EL (cell line): ENCODE measurements around the gene MYO15B.

Experiments
- DNase-seq: peaks from one replicate; pipeline ENCODE4 v3.0.0-alpha.2; 2016

Gene MYO15B

DNA sequence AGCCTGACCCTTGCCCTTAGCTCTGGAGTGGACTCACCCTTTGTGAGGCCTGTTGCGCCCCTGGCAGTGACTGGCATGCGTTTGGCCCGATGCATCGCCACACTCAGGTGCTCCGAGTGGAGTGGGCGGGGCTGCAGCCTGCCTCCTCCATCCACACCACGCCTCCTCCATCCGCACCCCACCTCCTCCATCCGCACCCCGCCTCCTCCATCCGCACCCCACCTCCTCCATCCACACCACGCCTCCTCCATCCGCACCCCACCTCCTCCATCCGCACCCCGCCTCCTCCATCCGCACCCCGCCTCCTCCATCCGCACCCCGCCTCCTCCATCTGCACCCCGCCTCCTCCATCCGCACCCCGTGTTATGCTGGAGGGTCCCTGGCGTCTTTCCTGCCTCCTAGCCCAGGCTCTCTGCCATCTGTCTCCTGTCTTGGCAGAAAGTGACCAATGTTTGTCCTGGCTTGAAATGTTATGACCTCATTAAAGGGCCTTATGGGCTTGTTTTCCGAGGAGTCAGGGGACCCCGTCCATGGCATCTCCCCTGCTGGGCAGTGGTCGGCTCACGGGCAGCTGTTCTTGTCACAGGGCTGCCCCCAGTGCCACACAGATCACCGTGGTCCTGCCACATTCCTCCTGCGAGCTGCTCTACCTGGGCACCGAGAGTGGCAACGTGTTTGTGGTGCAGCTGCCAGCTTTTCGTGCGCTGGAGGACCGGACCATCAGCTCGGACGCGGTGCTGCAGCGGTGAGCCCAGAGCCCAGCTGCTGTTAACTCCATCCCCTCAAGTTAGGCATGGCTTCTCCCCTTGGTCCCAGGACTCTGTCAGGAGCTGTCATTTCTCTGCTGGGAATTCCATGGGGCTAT lies 28.7 kb upstream of the MYO15B start:
- DNase-seq: no peak

DNA sequence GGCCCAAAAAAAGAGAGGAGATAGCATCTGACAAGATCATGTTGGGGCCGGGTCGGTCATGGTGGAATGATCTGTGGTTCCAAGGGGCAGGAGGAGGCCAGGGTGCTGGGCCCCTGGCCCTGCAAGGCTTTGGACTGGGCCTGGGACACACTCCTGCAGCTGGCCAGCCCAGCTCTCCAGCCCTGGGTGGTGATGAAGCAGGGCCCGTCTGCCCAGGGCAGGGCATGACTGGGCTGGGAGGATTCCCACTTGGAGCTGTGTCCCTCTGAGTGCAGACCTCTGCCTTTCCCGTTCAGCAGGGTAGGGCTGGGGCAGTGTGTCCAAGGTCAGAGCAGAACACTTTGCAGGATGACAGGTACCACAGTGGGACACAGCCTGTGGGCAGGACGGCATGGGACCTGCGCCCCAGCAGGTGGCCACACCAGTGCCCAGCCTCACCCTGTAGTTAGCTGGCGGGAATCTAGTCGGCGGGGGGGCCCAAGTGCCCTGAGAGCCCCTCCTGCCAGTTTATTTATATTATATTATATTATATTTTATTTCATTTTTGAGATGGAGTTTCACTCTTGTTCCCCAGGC lies 27.6 kb upstream of the MYO15B start:
- DNase-seq: no peak

DNA sequence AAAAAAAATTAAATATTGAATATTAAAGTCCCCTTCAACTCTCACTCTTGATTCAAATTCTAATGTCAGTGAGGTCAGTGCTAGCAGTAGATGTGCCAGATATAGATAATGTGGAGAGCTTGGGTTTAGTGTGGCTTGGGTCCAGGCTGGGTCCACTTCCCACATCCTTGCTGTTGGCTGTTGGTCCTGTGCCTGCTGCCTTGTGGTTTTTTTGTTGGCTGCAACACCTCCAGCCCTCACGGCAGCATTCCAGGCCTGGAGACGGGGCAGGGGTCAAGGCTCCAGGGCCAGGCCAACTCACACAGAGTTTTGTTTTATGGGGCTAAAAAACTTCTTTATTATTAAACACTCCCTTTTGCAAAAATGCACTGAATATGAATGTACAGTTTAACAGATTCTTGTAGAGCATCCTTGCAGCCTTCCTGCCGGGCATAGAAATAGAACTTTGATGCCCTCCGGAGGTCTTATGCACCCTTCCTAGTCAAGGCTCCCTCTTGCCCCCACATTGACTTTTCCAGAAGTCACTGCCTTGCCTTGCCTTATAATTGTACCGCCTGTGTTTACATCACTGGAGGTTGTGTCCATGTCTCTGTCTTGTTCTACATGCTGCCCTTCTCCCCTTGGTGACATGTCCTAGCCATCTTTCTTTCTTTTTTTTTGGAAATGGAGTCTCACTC lies 25.5 kb upstream of the MYO15B start:
- peak; percentile 73 for DNase-seq

DNA sequence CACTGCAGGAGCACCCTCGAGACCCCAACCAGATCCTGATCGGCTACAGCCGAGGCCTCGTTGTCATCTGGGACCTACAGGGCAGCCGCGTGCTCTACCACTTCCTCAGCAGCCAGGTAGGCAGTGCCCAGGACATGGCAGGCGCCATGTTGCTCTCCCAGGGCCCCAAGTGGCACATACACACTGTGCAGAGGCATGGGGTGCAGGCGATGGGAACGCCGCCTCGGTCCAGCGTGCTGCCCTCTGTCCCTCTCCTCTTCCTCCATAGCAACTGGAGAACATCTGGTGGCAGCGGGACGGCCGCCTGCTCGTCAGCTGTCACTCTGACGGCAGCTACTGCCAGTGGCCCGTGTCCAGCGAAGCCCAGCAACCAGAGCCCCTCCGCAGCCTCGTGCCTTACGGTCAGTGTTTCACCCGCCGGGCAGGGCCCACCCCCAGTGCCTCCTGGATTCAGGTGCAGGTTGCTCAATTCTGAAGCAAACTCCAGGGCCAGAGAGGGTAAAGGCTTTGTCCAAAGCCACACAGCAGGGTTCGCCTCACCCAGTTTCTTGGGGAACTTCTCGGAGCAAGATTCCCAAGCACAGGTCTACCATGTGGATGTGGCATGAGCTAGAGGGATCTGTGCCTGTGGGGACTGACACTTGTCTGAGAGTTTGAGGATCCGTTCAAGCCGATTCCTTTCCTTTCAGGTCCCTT lies 24.4 kb upstream of the MYO15B start:
- DNase-seq: no peak

DNA sequence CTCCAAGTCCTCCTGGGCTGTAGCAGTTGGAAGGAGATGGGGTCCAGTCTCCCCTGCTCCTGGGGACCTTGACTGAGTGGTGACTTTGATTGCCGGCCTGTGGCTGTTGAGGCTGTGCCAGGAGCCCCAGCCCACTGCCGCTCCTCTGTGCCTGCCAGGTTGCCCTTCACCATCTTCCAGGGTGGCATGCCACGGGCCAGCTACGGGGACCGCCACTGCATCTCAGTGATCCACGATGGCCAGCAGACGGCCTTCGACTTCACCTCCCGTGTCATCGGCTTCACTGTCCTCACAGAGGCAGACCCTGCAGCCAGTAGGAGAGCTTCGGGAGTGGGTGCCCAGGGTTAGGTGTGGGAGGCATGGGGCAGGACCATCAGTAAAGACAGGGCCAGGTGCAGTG lies 23.4 kb upstream of the MYO15B start:
- no peak for DNase-seq

DNA sequence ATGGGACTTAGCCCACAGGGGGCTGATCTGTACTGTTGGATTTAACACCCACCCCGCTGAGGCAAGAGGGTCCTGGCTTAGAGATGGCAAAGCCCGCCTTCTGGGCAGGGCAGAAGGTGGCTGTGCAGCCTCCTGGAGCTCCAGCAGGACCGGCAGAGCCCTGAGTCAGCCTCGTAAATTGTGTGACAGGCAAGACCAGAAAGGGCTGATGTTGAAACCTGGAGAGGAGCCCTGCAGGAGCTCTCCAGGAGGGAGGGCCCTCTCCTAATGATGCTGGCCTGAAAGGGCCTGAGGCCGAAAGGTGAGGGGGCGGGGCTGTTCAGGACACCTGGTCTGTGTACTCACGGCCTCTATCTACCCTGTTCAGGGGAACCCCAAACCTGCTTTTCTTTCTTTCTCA lies 22.5 kb upstream of the MYO15B start:
- DNase-seq: peak; percentile 65

DNA sequence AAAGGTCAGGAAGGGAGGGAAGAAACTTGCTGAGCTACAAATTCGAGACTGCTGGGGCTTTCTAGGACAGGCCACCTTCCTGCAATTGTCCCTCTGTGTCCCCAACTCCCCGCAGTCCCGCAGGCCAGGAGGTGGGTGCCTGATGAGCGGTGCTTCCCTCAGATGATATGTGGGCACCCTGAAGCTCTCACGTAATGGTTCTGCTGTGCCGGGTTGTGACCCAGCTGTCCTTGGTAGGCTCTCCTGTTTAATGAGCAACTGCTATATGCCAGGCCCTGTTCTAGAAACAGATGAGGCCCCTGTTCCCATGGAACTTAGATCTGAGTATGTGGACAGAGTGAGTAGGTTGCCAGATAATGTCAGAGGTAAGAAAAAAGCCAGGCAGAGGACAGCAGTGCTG lies 22.0 kb upstream of the MYO15B start:
- DNase-seq: no peak

DNA sequence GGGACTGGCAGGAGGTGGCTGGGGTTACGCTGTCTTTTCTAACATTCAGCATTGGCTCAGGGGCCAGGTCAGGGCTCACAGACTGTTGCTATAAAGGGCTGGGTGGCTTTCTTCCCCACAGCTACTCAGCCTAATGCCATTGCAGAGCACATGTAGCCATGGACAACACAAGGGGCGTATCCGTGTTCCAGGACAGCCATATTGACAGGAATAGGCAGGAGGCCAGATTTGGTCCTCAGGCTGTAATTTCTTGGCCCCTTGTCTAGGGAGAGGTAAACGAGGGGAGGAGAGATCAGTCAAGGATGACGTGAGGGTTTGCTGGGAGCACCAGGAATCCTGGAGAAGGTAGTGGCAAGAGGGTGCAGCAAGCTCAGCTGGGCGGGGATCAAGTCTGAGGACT lies 21.2 kb upstream of the MYO15B start:
- no peak for DNase-seq

DNA sequence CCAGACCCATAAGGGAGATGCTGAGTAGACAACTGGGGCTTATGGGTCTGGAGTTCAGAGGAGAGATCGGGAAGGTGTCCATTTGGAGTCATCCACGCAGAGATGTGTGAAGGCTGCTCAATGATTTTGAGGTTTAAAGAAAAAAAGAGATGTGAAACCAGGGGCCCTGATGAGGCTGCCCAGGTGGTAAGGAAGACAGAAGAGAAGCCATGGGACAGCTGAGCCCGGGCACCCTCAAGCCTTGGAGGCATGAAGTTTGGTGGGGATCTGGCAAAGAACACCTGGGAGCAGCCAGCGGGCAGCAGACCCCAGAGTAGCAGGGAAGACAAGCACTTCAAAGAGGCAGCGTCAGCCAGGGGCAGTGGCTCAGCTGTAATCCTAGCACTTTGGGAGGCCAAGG lies 20.8 kb upstream of the MYO15B start:
- DNase-seq: no peak

DNA sequence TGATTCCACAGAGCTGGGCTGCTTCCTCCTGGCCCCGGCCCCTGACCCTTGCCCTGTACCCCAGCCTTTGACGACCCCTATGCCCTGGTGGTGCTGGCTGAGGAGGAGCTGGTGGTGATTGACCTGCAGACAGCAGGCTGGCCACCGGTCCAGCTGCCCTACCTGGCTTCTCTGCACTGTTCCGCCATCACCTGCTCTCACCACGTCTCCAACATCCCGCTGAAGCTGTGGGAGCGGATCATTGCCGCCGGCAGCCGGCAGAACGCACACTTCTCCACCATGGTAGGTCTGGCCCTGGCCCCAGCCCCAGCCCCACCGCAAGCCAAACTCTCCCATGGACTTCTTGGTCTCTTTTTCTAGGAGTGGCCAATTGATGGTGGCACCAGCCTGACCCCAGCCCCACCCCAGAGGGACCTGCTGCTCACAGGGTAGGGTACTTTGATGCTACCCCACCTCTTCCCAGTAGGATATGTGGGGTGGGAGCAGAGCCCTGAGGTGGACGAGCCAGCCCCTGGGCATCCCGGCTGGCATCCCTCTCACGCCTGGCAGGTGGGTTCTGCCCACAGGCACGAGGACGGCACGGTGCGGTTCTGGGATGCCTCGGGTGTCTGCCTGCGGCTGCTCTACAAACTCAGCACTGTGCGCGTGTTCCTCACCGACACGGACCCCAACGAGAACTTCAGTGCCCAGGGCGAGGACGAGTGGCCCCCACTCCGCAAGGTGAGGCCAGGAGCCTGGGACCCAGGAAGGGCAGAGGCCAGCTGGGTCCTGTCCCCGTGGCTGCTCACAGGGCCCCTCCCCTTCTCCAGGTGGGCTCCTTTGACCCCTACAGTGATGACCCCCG lies 19.0 kb upstream of the MYO15B start:
- DNase-seq: no peak

DNA sequence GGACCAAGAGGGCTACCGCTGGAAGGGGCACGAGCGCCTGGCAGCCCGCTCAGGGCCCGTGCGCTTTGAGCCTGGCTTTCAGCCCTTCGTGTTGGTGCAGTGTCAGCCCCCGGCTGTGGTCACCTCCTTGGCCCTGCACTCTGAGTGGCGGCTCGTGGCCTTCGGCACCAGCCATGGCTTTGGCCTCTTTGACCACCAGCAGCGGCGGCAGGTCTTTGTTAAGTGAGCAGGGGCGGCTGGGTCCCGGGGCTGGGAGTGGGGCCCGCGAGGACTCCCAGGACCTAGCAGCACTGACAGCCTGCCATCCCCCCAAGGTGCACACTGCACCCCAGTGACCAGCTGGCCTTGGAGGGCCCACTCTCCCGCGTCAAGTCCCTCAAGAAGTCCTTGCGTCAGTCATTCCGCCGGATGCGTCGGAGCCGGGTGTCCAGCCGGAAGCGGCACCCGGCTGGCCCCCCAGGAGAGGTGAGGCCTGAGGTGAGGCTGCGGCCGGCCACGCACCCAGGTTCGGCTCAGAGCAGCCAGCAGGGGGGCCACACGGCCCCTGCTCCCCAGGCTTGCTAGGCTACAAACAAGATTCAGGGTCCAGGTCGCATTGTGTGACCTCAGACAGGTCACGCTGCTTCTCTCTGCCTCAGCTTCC lies 17.4 kb upstream of the MYO15B start:
- DNase-seq: no peak

DNA sequence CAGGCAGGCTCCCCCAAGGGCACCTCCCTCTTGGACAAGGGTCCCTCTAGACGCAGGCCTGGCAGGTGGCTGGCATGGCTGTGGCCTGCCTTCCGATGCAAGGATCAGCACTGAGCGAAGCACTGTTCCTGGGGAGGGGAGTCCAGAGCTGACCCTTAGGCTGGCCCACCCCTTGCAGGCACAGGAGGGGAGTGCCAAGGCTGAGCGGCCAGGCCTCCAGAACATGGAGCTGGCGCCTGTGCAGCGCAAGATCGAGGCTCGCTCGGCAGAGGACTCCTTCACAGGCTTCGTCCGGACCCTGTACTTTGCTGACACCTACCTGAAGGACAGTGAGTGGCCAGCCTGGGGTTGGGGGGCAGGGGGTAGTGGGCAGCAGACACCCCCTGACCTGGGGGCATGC lies 16.8 kb upstream of the MYO15B start:
- no peak for DNase-seq

DNA sequence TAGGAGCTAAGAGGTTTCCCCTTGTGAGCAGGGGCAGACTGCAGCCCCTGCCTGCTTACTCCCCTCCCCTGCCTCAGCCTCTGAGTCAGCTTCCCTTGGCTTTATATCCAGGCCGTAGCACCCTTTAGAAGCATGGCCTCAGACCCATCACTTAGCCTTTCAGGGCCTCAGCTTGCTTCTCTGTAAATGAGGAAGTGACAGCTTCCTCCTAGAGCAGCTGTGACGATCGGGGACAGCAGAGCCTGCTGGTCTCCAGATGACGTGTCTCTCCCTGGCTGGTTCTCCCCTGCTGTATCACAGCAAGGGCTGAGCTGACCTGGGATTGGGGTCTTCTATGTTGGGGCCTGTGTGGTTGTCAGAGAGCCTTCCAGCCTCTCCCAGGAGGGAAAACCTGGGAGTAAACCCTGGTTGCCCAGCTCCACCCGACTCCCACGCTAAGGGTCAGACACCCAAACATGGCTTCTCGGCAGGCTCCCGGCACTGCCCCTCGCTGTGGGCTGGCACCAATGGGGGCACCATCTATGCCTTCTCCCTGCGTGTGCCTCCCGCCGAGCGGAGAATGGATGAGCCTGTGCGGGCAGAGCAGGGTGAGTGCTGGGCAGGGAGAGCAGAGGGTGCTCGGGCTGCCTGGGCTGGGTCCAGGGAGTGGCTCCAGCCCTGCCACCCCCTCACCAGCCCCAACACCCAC lies 16.3 kb upstream of the MYO15B start:
- DNase-seq: no peak

DNA sequence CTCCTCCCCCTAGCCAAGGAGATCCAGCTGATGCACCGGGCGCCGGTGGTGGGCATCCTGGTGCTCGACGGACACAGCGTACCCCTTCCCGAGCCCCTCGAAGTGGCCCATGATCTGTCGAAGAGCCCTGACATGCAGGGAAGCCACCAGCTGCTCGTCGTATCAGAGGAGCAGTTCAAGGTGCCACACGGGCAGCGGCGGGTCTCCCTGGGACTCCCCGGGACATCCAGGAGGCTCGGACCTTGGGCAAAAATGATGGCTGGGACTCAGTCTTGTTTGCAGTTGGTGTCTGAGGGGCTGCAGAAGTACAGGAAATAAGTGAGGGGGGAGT lies 15.8 kb upstream of the MYO15B start:
- DNase-seq: no peak

DNA sequence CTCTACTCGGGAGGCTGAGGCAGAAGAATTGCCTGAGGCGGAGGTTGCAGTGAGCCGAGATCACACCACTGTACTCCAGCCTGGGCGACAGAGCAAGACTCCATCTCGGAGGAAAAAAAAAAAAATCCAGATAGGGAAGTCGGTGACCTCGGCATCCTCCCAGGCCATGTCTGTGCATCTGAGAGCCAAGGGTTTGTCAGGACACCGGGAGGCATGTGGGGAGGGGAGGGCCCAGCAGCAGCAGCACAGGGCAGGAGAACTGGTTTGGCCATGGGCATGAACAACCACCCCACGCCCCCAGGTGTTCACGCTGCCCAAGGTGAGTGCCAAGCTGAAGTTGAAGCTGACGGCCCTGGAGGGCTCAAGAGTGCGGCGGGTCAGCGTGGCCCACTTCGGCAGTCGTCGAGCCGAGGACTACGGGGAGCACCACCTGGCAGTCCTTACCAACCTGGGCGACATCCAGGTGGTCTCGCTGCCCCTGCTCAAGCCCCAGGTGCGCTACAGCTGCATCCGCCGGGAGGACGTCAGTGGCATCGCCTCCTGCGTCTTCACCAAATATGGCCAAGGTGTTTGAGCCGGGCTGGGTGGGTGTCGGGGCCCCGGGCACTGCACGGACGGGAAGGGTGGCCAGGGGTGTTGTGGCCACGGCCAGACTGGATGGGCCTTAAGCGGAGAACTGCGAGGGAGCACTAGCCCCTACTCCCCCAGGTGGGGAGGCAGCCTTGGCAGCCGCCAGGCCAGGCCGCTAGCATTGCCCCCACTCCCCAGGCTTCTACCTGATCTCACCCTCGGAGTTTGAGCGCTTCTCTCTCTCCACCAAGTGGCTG lies 14.7 kb upstream of the MYO15B start:
- DNase-seq: no peak

DNA sequence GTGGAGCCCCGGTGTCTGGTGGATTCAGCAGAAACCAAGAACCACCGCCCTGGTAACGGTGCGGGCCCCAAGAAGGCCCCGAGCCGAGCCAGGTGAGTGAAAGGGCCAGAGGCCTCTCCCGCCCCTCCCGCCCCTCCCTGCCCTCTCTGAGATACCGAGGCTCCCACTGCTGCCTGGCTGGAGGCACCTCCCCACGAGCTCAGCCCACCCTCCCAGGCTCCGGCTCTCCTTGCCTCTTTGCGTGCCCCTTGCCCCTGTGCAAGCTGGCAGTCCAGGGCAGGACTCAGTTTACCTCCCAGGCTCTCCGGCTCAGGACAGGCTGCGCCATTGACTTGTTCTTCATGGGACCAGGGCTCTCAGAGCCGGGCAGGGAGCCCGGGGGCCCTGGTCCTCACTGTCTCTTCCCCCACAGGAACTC lies 14.1 kb upstream of the MYO15B start:
- no peak for DNase-seq

DNA sequence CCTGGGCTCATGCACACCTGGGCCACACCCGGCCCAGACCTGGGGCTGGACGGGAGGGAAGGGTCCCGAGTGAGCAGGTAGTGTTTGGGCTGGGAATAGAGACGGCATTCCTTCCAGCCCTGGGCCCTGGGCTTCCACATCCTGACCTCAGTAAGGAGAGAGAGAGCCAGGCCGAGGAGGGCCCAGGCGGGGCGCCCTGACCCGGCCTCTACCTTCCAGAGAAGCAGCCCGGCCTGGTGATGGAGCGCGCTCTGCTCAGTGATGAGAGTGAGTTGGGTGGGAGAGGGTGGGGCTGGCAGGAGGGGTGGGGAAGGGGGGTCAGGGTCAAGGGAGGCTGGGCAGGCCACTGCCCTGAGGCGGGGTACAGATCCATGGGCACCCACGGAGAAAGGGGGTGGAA lies 13.6 kb upstream of the MYO15B start:
- DNase-seq: no peak

DNA sequence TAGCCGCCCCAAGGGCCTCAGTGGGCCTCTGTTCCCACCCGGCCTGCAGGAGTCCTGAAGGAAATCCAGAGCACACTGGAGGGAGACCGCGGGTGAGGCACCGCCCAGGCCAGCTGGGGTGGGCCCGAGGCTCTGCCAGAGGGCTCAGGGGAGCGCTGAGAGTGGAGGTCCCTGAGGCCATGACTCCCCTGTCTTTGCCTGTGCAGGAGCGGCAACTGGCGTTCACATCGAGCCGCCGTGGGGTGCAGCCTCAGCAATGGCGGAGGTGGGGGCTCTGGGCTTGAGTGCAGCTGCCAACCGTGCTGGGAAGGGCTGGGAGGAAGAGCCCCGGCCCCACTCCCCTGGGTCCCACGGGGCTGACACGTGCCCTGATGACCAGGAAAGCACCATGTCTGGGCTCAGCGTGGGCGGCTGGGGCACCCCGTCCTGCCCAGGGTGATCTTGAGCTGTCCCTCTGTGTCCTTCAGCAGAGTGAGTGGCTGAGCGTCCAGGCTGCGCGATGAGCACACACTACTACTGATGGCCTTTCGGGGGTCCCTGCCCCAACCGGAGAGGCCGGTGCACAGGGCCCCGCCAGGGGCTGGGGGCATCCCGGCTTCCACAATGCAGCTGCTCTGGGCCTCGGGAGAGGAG lies 13.1 kb upstream of the MYO15B start:
- DNase-seq: no peak

DNA sequence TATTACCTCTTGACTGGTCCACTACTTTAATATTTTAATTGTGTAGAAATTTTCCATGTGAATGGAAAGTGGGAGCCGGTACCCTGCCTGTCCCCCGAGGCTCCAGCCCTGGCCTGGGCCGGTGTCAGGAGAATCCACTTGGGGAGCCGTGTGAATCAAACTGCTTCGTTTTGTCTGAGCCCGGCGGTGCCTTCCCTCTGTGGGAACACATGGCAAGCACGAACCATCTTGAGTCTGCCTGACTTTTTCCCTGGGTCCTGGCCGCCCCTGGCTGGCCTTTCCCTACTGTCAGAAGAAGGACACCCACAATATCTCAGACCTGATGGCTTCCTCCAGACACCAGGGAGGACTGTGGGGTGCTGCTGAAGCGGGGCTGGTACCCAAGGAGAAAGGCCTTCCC lies 12.4 kb upstream of the MYO15B start:
- DNase-seq: no peak

DNA sequence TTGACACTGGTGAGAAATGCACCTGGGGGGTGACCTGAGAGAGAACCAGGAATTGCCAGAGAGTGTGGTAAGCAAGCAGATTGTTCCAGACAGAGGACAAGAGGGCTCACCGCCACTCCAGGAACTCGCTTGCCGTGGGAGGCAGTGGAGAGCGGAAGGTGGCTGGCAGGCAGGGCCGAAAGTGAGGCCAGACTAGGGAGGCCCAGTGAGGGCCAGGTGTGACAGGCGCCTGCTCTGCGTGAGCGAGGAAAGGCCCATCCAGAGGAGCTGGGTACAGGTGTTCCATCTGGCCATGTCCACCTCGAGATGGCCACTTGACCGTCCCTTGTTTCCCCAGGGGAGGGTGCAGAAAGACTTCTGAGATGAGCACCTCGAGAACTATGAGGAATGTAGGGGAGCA lies 11.9 kb upstream of the MYO15B start:
- DNase-seq: no peak
